ENCODE measurements around the gene SARS2.

DNA sequence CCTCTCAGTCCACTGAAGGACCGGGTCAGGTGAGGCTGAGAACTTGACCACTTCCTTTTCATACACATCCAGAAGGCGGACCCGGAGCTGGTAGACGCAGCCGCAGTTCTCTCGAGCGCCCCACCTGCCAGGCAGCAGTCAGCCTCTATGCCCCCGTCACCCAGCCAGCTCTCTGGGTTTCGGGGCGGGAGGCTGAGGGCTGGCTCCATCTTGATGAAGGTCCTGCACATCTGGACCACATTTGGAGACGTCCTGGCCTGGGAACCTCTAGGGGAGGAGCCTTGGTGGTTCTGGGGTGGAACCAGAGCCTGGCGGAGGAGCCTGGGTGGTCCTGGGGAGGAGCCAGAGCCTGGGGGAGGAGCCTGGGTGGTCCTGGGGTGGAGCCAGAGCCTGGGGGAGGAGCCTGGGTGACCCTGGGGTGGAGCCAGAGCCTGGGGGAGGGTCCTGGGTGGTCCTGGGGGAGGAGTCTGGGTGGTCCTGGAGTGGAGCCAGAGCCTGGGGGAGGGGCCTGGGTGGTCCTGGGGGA lies 14.5 kb upstream of the SARS2 start:
- TF ChIP-seq RAD21 (IDR thresholded peaks at IDR 0.05; ENCODE audit: low read depth), result no peak
- TF ChIP-seq USF1 (IDR thresholded peaks at IDR 0.05), result no peak
- no peak for TF ChIP-seq FOXM1 (IDR thresholded peaks at IDR 0.05; ENCODE audit: borderline replicate concordance, low read depth)
- no peak for TF ChIP-seq TAF1 (IDR thresholded peaks at IDR 0.05; ENCODE audit: low read depth)
- TF ChIP-seq EGR1 (IDR thresholded peaks at IDR 0.05), result no peak
- TF ChIP-seq EP300 (IDR thresholded peaks at IDR 0.05; ENCODE audit: borderline replicate concordance), result no peak
- TF ChIP-seq MAX (IDR thresholded peaks at IDR 0.05), result no peak
- TF ChIP-seq, protein P1, sequence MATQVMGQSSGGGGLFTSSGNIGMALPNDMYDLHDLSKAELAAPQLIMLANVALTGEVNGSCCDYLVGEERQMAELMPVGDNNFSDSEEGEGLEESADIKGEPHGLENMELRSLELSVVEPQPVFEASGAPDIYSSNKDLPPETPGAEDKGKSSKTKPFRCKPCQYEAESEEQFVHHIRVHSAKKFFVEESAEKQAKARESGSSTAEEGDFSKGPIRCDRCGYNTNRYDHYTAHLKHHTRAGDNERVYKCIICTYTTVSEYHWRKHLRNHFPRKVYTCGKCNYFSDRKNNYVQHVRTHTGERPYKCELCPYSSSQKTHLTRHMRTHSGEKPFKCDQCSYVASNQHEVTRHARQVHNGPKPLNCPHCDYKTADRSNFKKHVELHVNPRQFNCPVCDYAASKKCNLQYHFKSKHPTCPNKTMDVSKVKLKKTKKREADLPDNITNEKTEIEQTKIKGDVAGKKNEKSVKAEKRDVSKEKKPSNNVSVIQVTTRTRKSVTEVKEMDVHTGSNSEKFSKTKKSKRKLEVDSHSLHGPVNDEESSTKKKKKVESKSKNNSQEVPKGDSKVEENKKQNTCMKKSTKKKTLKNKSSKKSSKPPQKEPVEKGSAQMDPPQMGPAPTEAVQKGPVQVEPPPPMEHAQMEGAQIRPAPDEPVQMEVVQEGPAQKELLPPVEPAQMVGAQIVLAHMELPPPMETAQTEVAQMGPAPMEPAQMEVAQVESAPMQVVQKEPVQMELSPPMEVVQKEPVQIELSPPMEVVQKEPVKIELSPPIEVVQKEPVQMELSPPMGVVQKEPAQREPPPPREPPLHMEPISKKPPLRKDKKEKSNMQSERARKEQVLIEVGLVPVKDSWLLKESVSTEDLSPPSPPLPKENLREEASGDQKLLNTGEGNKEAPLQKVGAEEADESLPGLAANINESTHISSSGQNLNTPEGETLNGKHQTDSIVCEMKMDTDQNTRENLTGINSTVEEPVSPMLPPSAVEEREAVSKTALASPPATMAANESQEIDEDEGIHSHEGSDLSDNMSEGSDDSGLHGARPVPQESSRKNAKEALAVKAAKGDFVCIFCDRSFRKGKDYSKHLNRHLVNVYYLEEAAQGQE (IDR thresholded peaks at IDR 0.05; ENCODE audit: low read depth), result no peak
- TF ChIP-seq CEBPB (IDR thresholded peaks at IDR 0.05), result no peak
- no peak for TF ChIP-seq TCF12 (IDR thresholded peaks at IDR 0.05; ENCODE audit: low read depth)
- no peak for TF ChIP-seq TEAD4 (IDR thresholded peaks at IDR 0.05)
- TF ChIP-seq YY1 (IDR thresholded peaks at IDR 0.05; ENCODE audit: low read depth), result no peak
- TF ChIP-seq NFIC (IDR thresholded peaks at IDR 0.05), result no peak
